ENCODE results near the gene ZNF256. TPM values are rescaled to one million over a fixed set of nuclear protein-coding genes. Genes with fewer than 3 reads are reported as not detected.
A peak's percentile ranks its signal among the peaks of the same experiment; 100 is the strongest.
"Not testable (repeated sequence)": the region's sequence is repeated elsewhere in the genome, so short reads cannot be mapped to it uniquely, and the experiment has no call there.

ZNF256 gene
- total and polyA plus RNA-seq, 10 of the 15 experiments (the other 5 are each of a cell fraction or from before 2014, with no cell fraction given), result 1.0 to 7.5 (median 4.3) TPM

GRCh38 chr19:57916168-57916995 lies 31.1 kb downstream of the ZNF256 start, which contains the start of gene ZNF417:
ZNF417 (minus strand) TSS chr19:57916592; CDS start chr19:57916411, 181 bp downstream.
- peak within 1 kb of the TSS; percentile 85 for H3K9ac ChIP-seq (ENCODE audit: control insufficient read depth, insufficient read depth, low read length)
- H2AFZ ChIP-seq (ENCODE audit: control insufficient read depth, low read depth, low read length), result peak within 1 kb of the TSS; percentile 75
- peak within 1 kb of the TSS; percentile 89 for H3K4me2 ChIP-seq (ENCODE audit: control insufficient read depth, insufficient read depth)
- BruUV-seq (replicated peaks), result TSS peak; percentile 75
- POLR2A ChIA-PET, result interaction anchor here (0.6 to 1.4 kb wide), 3 partner anchors 414 to 482 kb away, joined by 3 read pairs; partner anchors contain the start of gene ZNF749
- H3K36me3 ChIP-seq (ENCODE audit: control insufficient read depth in 2 of 2, insufficient read depth in 2 of 2, low read length in 1 of 2); H3K4me1 ChIP-seq (ENCODE audit: control insufficient read depth, insufficient read depth, low read length); H3K27me3 ChIP-seq (replicated peaks in 1 of 2; ENCODE audit: control insufficient read depth in 2 of 2, insufficient read depth in 2 of 2, low read length in 1 of 2); H4K20me1 ChIP-seq (ENCODE audit: control insufficient read depth, insufficient read depth); intact Hi-C loops (cut with micrococcal nuclease; ENCODE audit: unreplicated experiment); H3K9me3 ChIP-seq (replicated peaks; ENCODE audit: control insufficient read depth, insufficient read depth, low read length); in situ Hi-C loops (cut with MboI): not testable (repeated sequence)
- WGBS (ENCODE audit: insufficient coverage, insufficient replicate concordance, low lambda C conversion rate, missing lambda C conversion rate), result under 1% methylated on average over 51 of the region's 51 CpGs
- RAD21 ChIA-PET (ENCODE audit: unreplicated experiment), result interaction anchor here (0.6 to 1.6 kb wide), 2 partner anchors 188 to 1664 kb away, joined by 3 to 4 read pairs; no protein-coding TSS in a partner anchor
- CTCF ChIA-PET, result interaction anchor here (0.6 kb wide), 1 partner anchor 360 kb away, joined by 3 read pairs; no protein-coding TSS in a partner anchor
- FAIRE-seq (peak; percentile 98), ATAC-seq (peak; percentile 100), DNase-seq (ENCODE audit: low read depth, low spot score) (peak; percentile 93)
- H3K79me2 ChIP-seq (ENCODE audit: control insufficient read depth, insufficient read depth, low read length), result peaks cover 12% of the 10 kb centered on the region
- peak within 1 kb of the TSS; percentile 94 for H3K4me3 ChIP-seq
- SMC1A ChIA-PET (ENCODE audit: uncharacterized antibody, unreplicated experiment), result interaction anchor here (0.9 kb wide), 1 partner anchor 31 kb away, joined by 3 read pairs; no protein-coding TSS in a partner anchor
- peak within 1 kb of the TSS; percentile 70 for H3K27ac ChIP-seq (ENCODE audit: control insufficient read depth, insufficient read depth)
- TF ChIP-seq GATAD2B (conservative IDR thresholded peaks at IDR 0.05; ENCODE audit: low read depth), result peak; percentile 60; the same call in 1 of the 2 replicates
- peak; percentile 86 for TF ChIP-seq SIX5 (IDR thresholded peaks at IDR 0.05; ENCODE audit: low read depth, low read length, severe bottlenecking)
- TF ChIP-seq BACH1 (IDR thresholded peaks at IDR 0.05; ENCODE audit: borderline replicate concordance), result peak; percentile 70; the same call in 1 of the 2 replicates
- peak; percentile 92 for TF ChIP-seq CREM (IDR thresholded peaks at IDR 0.05; ENCODE audit: low read depth)
- peak; percentile 50; the same call in 1 of the 2 replicates for TF ChIP-seq MLLT1 (IDR thresholded peaks at IDR 0.05)
- peak; percentile 84 for TF ChIP-seq RAD51 (IDR thresholded peaks at IDR 0.05)
- TF ChIP-seq NFYB (IDR thresholded peaks at IDR 0.05; ENCODE audit: insufficient read depth, low read depth, low read length), result peak; percentile 56; the same call in 1 of the 2 replicates
- peak; percentile 92 for TF ChIP-seq PBX3 (IDR thresholded peaks at IDR 0.05; ENCODE audit: insufficient replicate concordance, low read depth, low read length)
- peak; percentile 72 for TF ChIP-seq NR2F1 (conservative IDR thresholded peaks at IDR 0.05)
- TF ChIP-seq CHD2 (IDR thresholded peaks at IDR 0.05; ENCODE audit: borderline replicate concordance, low read depth, low read length), result peak; percentile 79
- peak; percentile 53; the same call in 1 of the 2 replicates for TF ChIP-seq DPF2 (IDR thresholded peaks at IDR 0.05)
- peak; percentile 66; the same call in 1 of the 2 replicates for TF ChIP-seq POLR2AphosphoS5 (IDR thresholded peaks at IDR 0.05; ENCODE audit: low read length)
- TF ChIP-seq SREBF1 (IDR thresholded peaks at IDR 0.05; ENCODE audit: low read length), result peak; percentile 57; the same call in 1 of the 2 replicates
- 0 out of 2 replicates have a peak, but pooled peaks have one; percentile 29 for TF ChIP-seq SMAD5 (IDR thresholded peaks at IDR 0.05; ENCODE audit: low read depth)
- TF ChIP-seq PML (IDR thresholded peaks at IDR 0.05; ENCODE audit: low read length), result 0 out of 2 replicates have a peak, but pooled peaks have one; percentile 39
- peak; percentile 89 for TF ChIP-seq ZBTB40 (IDR thresholded peaks at IDR 0.05; ENCODE audit: borderline replicate concordance)
- TF ChIP-seq GABPA (IDR thresholded peaks at IDR 0.05; ENCODE audit: low read depth), result peak; percentile 90
